Measurements from ENCODE around the gene LRRC8A.

GRCh38 chr9:128903871-128904620, 22.1 kb downstream of the LRRC8A start:
- no peak for TF ChIP-seq CTCF (IDR thresholded peaks at IDR 0.05)
- TF ChIP-seq POLR2A (IDR thresholded peaks at IDR 0.05), result no peak
